ENCODE measurements around the gene MYOCD. TPM values are rescaled to one million over a fixed set of nuclear protein-coding genes. Genes with fewer than 3 reads are reported as not detected.

Gene MYOCD
- total RNA-seq, 1 experiment from 2014 or later, result 2.6 TPM

- Mint-ChIP-seq H3K27ac (ENCODE audit: unreplicated experiment) (no peak overlapping the region), H3K27me3 (ENCODE audit: insufficient read depth, unreplicated experiment) (no peaks in the 10 kb centered on the region), H3K9me3 (ENCODE audit: unreplicated experiment) (no peaks in the 10 kb centered on the region), H3K4me1 (ENCODE audit: low read depth, unreplicated experiment) (peaks cover 4% of the 10 kb centered on the region), H3K4me3 (ENCODE audit: unreplicated experiment) (no peak overlapping the region), H3K36me3 (ENCODE audit: insufficient read depth, unreplicated experiment) (no peaks in the 10 kb centered on the region)
- Histone ChIP-seq H3K36me3 (ENCODE audit: control insufficient read depth, insufficient read depth, low read length) (no peaks in the 10 kb centered on the region), H3K27me3 (replicated peaks; ENCODE audit: control insufficient read depth, insufficient read depth, low read length) (no peaks in the 10 kb centered on the region), H3K4me3 (ENCODE audit: low read depth, low read length) (no peak overlapping the region), H3K4me1 (no peaks in the 10 kb centered on the region), H3K9me3 (no peaks in the 10 kb centered on the region)
- CTCF ChIA-PET, result no interaction called here
- intact Hi-C loops (cut with micrococcal nuclease; ENCODE audit: unreplicated experiment), result no loop called here
- POLR2A ChIA-PET, result no interaction called here
- no peak for TF ChIP-seq CTCF (IDR thresholded peaks at IDR 0.05; ENCODE audit: insufficient read depth in 1 of 2, low read depth in 1 of 2, low read length in 1 of 2, severe bottlenecking in 1 of 2, unreplicated experiment in 1 of 2)
- BruUV-seq (replicated peaks), result no TSS peak
- DNase-seq, result no peak
Measured at GRCh38 chr17:12808723-12809122, 143.0 kb downstream of the MYOCD start.

GRCh38 chr17:12812877-12813276 is 147.2 kb downstream of the MYOCD start:
- ChIA-PET POLR2A (no interaction called here), CTCF (no interaction called here)
- Mint-ChIP-seq H3K4me1 (ENCODE audit: low read depth, unreplicated experiment) (peaks cover 4% of the 10 kb centered on the region), H3K27ac (ENCODE audit: unreplicated experiment) (no peak overlapping the region), H3K9me3 (ENCODE audit: unreplicated experiment) (no peaks in the 10 kb centered on the region), H3K4me3 (ENCODE audit: unreplicated experiment) (no peak overlapping the region), H3K27me3 (ENCODE audit: insufficient read depth, unreplicated experiment) (no peaks in the 10 kb centered on the region), H3K36me3 (ENCODE audit: insufficient read depth, unreplicated experiment) (no peaks in the 10 kb centered on the region)
- intact Hi-C loops (cut with micrococcal nuclease; ENCODE audit: unreplicated experiment), result no loop called here
- Histone ChIP-seq H3K4me3 (ENCODE audit: low read depth, low read length) (no peak overlapping the region), H3K36me3 (ENCODE audit: control insufficient read depth, insufficient read depth, low read length) (no peaks in the 10 kb centered on the region), H3K27me3 (replicated peaks; ENCODE audit: control insufficient read depth, insufficient read depth, low read length) (no peaks in the 10 kb centered on the region), H3K4me1 (no peaks in the 10 kb centered on the region), H3K9me3 (no peaks in the 10 kb centered on the region)
- BruUV-seq (replicated peaks), result no TSS peak
- TF ChIP-seq CTCF (IDR thresholded peaks at IDR 0.05; ENCODE audit: insufficient read depth in 1 of 2, low read depth in 1 of 2, low read length in 1 of 2, severe bottlenecking in 1 of 2, unreplicated experiment in 1 of 2), result no peak
- DNase-seq, result no peak

- DNase-seq, result no peak
- BruUV-seq (replicated peaks), result no TSS peak
- Histone ChIP-seq H3K4me3 (ENCODE audit: low read depth, low read length) (no peak overlapping the region), H3K27me3 (replicated peaks; ENCODE audit: control insufficient read depth, insufficient read depth, low read length) (no peaks in the 10 kb centered on the region), H3K4me1 (no peaks in the 10 kb centered on the region), H3K36me3 (ENCODE audit: control insufficient read depth, insufficient read depth, low read length) (no peaks in the 10 kb centered on the region), H3K9me3 (no peaks in the 10 kb centered on the region)
- intact Hi-C loops (cut with micrococcal nuclease; ENCODE audit: unreplicated experiment), result no loop called here
- Mint-ChIP-seq H3K4me3 (ENCODE audit: unreplicated experiment) (no peak overlapping the region), H3K27ac (ENCODE audit: unreplicated experiment) (no peak overlapping the region), H3K4me1 (ENCODE audit: low read depth, unreplicated experiment) (peaks cover 4% of the 10 kb centered on the region), H3K27me3 (ENCODE audit: insufficient read depth, unreplicated experiment) (no peaks in the 10 kb centered on the region), H3K9me3 (ENCODE audit: unreplicated experiment) (no peaks in the 10 kb centered on the region), H3K36me3 (ENCODE audit: insufficient read depth, unreplicated experiment) (no peaks in the 10 kb centered on the region)
- ChIA-PET CTCF (no interaction called here), POLR2A (no interaction called here)
- no peak for TF ChIP-seq CTCF (IDR thresholded peaks at IDR 0.05; ENCODE audit: insufficient read depth in 1 of 2, low read depth in 1 of 2, low read length in 1 of 2, severe bottlenecking in 1 of 2, unreplicated experiment in 1 of 2)
Measured at GRCh38 chr17:12813664-12814063, 148.0 kb downstream of the MYOCD start.
